HG03064 (cell line): ENCODE data around the gene DMBT1.

Experiments used
- ATAC-seq: cut with Tn5 transposase; IDR thresholded peaks from one replicate; pipeline ENCODE4 v1.9.1; 2021; ENCODE audit warnings: low read depth; ENCODE audit not compliant: unreplicated experiment

Gene DMBT1

DNA sequence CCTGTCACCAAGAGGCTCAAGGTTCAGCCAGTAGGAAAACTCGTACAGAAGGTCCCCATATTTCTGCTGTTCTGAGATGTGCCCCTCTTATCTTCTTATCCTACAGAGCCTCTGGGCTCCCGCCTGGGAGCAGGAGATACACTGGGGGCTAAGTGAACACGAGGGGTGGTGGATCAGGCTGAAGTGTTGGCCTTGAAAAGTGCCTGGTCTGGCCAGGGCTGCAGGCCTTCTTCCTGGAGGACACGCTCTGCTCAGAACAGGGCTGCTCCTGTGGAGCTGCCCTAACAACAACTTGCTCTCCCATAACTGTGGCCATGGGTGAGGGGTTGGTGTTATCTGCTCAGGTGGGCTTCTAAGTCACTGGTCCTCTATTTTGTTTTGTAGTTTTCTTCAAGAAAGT, 105.4 kb downstream of the DMBT1 start:
- ATAC-seq, result no peak

- no peak for ATAC-seq
Measured at GRCh38 chr10:122669045-122669444, 108.5 kb downstream of the DMBT1 start.

GRCh38 chr10:122669842-122670241, 109.3 kb downstream of the DMBT1 start:
- no peak for ATAC-seq

DNA sequence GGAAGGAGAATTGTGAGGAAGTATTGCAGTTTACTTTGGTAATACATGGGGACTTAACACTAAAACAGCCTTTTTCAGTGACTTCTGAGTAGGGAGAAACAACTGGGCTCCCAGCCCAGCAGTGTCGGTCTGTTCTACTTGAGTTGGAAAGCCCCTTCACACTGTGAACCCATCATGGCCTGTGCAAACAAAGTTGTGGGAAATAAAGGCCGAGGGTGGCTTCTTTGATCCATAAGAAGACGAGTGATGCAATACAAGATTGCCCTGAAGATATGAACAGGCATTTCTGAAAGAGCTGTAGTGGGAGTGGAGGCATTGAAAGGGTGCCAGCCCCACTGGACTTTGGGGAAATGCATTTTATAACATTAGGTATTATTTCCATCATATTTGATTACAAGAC, 110.8 kb downstream of the DMBT1 start:
- no peak for ATAC-seq

- no peak for ATAC-seq
Measured at GRCh38 chr10:122672655-122673054, 112.1 kb downstream of the DMBT1 start.

DNA sequence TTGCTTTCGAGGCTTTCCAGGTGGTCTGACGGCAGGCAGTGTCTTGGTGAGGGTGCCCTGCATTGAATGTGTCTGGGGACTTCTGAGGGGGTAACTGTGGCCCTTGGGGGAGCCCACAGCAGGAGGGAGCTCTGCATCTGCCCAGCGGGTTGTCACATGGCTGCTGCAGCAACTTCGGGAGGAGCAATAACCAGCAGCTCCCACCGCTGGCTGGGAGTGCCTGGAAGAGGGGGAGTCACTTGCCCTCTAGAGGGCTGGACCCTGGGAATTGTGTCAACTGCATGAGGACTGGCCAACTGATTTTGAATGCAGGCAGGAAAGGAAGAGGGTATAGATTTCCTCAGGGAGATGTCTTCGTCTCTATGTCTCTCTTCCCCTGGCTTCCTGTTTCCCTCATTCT, 112.7 kb downstream of the DMBT1 start:
- no peak for ATAC-seq

DNA sequence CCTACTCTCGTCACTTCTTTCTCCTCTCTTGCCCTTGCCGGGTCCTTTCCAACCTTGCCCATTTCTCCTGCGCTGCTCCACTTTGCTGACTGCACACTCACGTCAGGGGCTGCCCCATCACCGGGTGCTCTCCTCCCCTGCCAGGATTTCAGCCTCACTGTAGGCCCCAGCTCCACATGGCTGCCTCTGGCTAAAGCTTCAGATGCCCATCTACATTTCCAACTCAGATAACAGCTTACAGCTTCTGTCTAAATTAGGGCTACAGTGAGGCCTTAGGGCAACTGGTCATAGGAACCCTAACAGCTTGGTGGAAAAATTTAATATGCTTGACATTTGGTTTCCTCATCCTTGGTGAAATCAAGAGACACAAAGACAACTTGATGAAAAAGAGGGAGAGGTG, 113.2 kb downstream of the DMBT1 start:
- ATAC-seq, result no peak

DNA sequence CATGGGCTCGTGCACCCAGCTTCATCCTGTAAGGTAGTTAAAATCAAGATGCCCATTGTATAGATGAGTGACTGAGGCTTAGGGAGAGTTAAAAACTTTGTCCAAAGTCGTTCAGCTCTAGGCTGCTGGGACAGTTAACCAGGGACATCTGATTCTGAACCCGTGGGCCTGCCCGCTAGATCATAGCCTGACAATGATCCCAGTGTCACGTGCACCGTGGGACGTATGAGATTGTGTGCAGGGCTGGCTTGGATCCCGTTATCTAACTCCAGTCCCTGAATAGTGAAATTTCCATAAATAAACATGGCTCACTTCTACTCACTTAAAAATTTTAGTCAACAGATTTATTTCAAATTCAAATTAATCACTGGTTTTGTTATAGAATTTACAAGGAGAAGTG, 114.2 kb downstream of the DMBT1 start:
- no peak for ATAC-seq

DNA sequence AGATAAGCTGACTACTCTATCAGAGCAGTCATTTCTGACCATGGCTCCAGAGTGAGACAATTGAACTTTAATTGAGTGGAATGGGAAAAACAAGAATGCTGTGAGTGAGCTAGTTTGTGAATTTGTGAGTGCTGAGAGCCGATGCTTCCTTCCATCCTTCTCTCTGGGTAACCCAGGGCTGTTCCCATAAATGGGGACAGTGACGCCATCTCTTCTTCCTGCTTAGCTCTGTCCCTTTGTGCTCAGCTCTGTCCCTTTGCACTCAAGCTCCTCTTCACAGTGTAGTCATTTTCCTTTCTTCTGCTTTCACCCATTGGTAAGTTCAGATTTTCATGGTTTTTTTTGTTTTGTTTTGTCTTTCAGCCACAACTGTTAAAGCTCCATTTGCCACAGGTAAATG, 114.7 kb downstream of the DMBT1 start:
- no peak for ATAC-seq

DNA sequence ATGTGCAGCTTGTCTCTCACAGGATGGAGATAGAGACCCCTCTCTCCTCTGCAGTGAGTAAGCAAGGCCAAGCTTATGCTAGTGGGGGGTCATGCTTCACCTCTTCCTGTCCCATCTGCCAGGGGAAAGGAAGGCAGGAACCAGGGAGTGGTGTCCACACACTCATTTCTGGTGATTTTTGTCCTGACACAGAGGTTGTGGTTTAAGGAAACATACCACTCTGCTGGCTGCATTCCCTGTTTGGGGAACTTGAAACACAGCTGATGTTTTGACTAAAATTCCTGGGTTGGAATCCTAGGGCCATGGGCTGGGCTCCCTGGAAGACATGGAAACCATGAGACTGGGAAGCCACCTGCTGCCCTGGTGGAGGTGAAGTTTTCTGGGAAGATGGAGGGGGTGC, 117.7 kb downstream of the DMBT1 start:
- ATAC-seq, result no peak

DNA sequence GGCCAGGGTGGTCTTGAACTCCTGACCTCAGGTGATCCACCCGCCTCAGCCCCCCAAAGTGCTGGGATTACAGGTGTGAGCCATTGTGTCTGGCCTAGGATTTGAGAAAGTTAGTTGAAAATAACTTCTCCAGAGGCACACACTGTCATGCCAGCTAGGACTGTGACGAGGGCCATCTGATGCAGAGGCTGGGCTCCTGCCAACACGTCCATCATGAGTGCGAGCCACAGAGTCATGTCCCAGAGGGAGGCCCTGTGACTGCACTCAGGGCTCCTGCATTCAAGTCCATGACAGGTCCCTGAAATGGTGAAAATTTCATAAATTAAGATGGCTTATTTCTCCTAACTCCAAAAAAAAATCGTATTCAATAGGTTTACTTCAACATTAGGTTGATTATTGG, 122.0 kb downstream of the DMBT1 start:
- no peak for ATAC-seq

GRCh38 chr10:122688293-122688989, 127.9 kb downstream of the DMBT1 start:
- no peak for ATAC-seq

DNA sequence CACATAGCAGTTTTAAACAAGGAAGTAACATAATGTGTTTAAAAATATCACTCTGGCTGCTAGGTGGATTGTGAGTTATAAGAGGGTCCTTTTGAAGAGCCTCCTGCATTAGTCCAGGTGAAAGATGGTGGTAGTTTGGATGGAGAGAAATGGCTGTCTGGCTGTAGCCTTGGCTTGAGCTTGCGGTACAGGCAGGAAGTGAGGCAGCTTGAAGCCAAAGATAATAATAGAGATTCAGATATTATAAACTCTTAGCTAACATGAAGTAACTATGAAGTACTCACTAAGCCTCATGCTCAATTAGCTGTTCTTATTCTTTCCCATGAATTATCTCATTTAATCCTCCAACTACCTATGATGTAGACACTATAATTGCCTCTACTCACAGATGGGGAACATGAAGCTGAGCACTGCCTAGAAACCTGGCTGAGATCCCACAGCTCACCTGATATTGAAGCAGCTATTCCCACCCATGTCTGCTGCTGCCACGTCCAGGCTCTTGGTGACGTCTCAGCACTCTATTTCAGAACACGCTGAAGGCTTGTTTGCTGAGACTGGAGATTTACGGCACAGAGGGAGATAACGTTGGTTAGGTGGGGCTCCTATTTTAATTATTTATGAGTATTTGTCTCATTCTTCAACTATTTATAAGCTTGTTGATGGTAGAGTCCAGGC, 128.7 kb downstream of the DMBT1 start:
- ATAC-seq, result no peak

- ATAC-seq, result no peak
Measured at GRCh38 chr10:122692744-122693143, 132.2 kb downstream of the DMBT1 start.
